Activated naive CD4-positive, alpha-beta T cell treated with anti-CD3 and anti-CD28 coated beads, Interleukin-2, amount 50 U/mL, for 72 hours (primary cell): ENCODE results near the gene MYO18B. TPM values are rescaled to one million over a fixed set of nuclear protein-coding genes. Genes with fewer than 3 reads are reported as not detected.

Source experiments
- ATAC-seq, 2 donors: fragments of 150-1000 bp; cut with Tn5 transposase; 2 replicates each; pipeline ENCODE4 v1.10.0; 2021; ENCODE audit warnings: mild to moderate bottlenecking in 2 of 2, moderate library complexity in 2 of 2
- DNase-seq, 2 donors: peaks; one replicate each; pipeline ENCODE4 v3.0.0; 2021 to 2022; ENCODE audit warnings: low spot score in 2 of 2
- H3K27ac Mint-ChIP-seq, 2 donors: one replicate each; pipeline ENCODE4 v1.8.0; 2022; ENCODE audit warnings: mild to moderate bottlenecking in 2 of 2, mixed read lengths in 2 of 2
- H3K36me3 Mint-ChIP-seq, 2 donors: one replicate each; pipeline ENCODE4 v1.8.0; 2022; ENCODE audit warnings: mixed read lengths in 2 of 2
- H3K9me3 Mint-ChIP-seq, 2 donors: one replicate each; pipeline ENCODE4 v1.8.0; 2022; ENCODE audit warnings: mixed read lengths in 2 of 2
- total RNA-seq, 2 donors: library from RNA; stranded (reverse); gene quantifications; one replicate each; pipeline ENCODE4 v1.2.3, GENCODE V29; 2022

The MYO18B gene
- total RNA-seq, 2 donors from 2014 or later: 0.98 to 5.9 TPM

DNA sequence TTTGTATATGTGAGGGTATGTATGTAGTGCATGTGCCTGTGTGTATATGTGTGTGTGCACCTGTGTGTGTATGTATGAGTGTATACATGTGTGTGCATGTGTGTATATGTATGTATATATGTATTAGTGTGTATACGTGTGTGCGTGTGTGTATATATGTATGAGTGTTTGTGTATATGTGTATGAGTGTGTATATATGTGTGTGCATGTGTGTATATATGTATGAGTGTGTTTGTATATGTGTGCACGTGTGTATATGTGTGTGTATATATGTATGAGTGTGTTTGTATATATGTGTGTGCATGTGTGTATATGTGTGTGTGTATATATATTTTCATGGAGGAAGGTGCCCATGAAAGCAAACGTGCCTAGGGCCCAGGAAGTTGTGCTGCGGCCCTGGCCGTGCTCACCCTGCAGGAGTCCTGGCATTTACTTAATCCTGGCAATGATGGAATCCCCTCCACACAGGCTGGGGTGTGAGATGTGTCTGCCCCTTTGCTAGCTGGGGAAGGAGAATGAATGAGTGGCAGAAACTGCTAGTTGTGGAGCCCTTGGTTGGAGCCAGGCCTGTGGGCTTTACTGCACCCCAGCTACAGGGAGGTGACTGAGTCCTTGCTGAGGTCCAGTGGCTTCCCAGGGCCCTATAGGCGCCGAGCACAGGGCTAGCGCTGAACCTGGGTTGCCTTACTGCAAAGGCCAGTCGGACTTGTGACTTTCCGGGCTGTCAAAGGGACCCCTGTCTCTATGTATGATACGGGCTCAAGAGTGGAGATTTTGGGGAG lies 97.2 kb downstream of the MYO18B start:
- H3K27ac Mint-ChIP-seq: no peak overlapping the region
- no peaks in the 10 kb centered on the region for H3K36me3 Mint-ChIP-seq
- ATAC-seq (no peak), DNase-seq (no peak)
- no peaks in the 10 kb centered on the region for H3K9me3 Mint-ChIP-seq

DNA sequence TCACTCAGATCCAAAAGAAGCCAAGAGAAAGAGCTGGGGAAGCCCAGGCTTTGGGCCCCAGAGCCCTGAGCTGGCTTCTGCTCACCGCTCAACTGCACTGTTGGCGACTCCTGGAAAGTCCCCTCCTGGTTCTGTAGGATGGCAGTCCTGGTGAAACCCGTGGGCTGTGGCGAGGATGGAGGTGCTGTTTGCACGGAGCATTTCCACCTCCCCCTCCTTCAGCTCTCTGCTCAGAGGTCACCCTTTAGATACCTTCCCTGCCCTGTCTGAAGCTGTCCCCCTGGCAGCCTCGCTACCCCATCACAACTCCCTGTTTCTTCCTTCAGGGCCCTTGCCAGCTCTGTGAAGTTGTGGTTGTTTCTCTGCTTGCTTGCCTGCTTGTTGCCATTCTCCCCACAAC lies 97.8 kb downstream of the MYO18B start:
- DNase-seq: no peak
- Mint-ChIP-seq H3K9me3 (no peaks in the 10 kb centered on the region), H3K36me3 (no peaks in the 10 kb centered on the region), H3K27ac (peak overlapping the region in 1 of 2 donors; percentile 2)
- no peak for ATAC-seq

DNA sequence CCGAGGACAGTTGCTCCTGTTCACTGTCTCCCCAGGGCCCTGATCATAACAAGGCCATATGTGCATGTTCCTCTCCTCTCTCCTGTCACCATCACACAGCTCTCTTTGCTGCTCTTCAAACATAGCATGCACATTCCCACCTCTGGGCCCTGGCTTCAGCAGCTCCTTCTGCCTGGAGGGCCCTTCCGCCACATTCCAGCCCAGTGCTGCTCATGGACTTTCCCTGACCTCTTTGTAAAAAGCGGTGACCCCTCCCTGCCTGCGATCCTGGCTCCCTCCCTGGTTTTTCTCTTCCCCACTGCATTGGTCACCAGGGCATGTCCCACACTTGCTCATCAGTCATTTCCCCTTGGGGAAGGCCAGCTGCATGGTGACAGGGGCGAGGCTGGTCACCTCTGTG lies 98.2 kb downstream of the MYO18B start:
- H3K9me3 Mint-ChIP-seq: no peaks in the 10 kb centered on the region
- H3K36me3 Mint-ChIP-seq: no peaks in the 10 kb centered on the region
- no peak for DNase-seq
- H3K27ac Mint-ChIP-seq: peak overlapping the region in 1 of 2 donors; percentile 2
- no peak for ATAC-seq

DNA sequence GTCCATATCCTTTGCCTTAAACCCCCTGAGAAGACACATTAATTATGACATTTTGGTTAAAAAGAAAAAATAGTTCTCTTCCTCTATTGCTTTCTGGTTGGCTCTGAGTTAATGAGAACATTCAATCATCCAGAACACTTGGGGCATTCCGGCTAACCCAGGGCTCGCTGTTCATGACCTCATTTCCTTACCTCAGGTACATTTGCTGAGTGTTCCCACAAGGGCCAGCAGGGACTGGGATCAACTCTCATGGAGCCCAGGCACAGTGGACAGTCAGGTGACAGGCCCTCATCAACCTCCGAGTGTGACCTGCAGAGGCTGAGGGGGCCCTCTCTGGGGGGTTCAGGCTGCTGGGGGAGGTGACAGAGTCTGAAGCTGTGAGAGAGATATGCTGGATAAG lies 98.9 kb downstream of the MYO18B start:
- no peaks in the 10 kb centered on the region for H3K36me3 Mint-ChIP-seq
- no peaks in the 10 kb centered on the region for H3K9me3 Mint-ChIP-seq
- H3K27ac Mint-ChIP-seq: peak overlapping the region in 1 of 2 donors; percentile 31
- DNase-seq: no peak
- no peak for ATAC-seq

DNA sequence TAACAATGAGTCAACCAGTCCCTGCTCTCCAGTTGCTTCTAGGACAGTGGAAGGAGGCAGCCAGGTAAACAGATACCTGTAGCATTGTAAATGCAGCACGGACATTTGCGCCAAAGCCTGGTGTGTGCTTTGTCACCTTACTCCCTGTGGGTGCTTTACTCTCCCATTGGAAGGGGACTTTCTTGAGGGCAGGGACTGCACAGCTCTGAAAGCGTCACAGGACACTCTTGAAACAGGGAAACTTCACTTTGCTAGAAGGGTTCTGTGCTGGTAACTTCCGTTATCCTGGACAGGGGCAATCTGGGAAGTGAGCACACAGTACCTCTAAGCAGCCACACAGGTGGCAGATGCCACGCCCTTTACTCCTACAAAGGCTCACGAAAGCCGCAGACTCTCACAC lies 99.8 kb downstream of the MYO18B start:
- DNase-seq (no peak), ATAC-seq (no peak)
- H3K9me3 Mint-ChIP-seq: no peaks in the 10 kb centered on the region
- H3K27ac Mint-ChIP-seq: no peak overlapping the region
- H3K36me3 Mint-ChIP-seq: no peaks in the 10 kb centered on the region

DNA sequence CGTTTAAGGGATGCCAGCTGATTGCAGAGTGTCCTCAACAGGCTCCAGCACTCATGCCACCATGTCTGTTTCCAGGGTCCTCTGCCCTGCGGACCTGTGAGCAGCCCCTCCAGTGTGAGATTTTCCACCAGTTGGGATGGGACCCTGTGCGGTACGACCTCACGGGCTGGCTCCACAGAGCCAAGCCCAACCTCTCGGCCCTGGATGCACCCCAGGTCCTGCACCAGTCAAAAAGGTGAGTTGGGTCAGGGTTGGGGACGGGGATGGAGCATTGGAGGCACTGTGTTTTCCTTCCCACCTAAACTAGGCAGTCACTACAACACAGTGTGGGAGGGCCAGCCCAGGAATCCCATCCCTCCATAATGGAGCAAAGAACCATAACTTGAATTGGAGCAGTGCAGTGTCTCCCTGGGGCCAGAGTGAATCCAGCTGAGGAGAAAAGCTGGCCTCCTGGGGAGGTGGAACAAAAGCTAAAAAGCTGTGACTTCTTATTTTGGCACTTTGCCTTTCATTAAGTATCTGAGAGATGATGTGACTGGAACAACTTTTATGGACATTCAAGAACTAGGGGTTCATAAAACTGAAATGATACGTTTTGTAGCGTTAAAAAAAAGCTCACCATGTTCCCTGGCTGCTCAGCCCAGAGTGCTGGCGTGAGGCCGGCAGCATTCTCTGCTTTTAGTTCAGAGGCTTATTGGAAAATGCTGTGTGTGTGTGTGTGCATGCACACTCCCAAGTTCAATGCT lies 101.8 kb downstream of the MYO18B start:
- ATAC-seq (no peak), DNase-seq (no peak)
- Mint-ChIP-seq H3K36me3 (no peaks in the 10 kb centered on the region), H3K27ac (peak overlapping the region in 1 of 2 donors; percentile 36), H3K9me3 (no peaks in the 10 kb centered on the region)

DNA sequence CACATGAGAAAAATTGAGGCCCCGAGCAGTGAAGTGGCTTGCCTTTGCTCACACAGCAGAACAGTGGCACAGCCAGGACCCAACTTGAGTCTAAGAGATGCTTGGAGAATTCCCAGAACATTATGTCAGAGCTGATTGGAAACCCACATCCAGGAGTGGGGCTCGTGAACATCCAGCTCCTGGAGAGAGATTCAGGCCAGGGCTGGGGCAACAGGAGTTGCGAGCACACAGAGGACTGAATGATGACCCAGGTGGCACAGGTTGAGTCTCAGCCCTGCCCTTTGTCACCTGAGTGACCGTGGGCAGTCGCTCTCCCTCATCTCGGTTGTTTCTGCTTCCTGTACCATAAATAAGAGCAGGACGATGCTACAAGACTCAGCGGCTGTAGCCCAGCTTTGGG lies 102.6 kb downstream of the MYO18B start:
- DNase-seq (no peak), ATAC-seq (no peak)
- Mint-ChIP-seq H3K36me3 (no peaks in the 10 kb centered on the region), H3K27ac (peak overlapping the region in 1 of 2 donors; percentile 36), H3K9me3 (no peaks in the 10 kb centered on the region)

DNA sequence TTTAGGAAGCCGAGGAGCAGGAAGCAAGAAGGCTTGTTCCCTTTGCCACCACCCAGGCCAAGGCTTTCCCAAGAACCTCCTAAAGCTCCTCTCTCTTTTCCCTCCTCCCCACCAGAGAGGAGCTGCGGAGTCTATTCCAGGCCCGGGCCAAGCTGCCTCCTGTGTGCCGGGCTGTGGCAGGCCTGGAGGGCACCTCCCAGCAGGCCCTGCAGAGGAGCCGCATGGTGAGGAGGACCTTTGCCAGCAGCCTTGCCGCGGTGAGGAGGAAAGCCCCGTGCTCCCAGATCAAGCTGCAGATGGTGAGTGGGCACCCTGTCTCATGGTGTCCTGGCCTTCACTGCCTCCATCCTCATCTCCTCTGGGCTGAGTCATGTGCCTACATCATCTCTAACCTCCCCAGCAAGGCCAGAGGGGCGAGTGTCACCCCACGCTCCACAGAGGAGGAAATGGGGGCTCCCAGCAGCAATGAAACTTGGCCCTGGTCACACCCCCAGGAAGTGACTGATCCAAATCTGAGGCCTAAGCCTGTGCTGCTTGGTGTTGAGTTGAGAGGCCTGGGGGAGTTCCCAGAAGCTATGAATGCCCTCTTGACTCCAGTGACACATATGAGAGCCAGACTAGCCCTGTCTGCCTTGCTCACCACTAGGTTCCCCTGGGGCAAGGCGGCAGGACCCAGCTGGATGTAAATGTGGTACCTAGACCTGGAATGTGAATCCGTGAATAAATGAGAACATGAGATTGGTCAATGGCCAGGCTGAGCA lies 104.2 kb downstream of the MYO18B start:
- peak in 1 of 2 donors; percentile 16 for DNase-seq
- no peaks in the 10 kb centered on the region for H3K36me3 Mint-ChIP-seq
- no peaks in the 10 kb centered on the region for H3K9me3 Mint-ChIP-seq
- ATAC-seq: peak; percentile 87 to 90
- no peak overlapping the region for H3K27ac Mint-ChIP-seq

DNA sequence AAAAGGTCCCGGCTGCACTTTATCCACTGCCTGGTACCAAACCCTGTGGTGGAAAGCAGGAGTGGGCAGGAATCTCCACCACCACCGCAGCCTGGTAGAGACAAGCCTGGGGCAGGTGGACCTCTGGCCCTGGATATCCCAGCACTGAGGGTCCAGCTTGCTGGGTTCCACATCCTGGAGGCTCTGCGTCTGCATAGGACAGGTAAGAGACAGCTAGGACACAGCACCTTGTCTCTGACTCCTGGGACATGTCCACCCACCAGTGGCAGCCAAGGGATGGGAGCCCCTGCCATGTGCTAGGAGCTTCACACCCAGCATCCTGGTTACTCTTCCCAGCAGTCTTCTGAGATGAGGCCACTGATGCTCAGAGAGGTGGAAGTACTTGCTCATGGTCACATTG lies 105.5 kb downstream of the MYO18B start:
- Mint-ChIP-seq H3K36me3 (no peaks in the 10 kb centered on the region), H3K9me3 (no peaks in the 10 kb centered on the region)
- ATAC-seq: no peak

DNA sequence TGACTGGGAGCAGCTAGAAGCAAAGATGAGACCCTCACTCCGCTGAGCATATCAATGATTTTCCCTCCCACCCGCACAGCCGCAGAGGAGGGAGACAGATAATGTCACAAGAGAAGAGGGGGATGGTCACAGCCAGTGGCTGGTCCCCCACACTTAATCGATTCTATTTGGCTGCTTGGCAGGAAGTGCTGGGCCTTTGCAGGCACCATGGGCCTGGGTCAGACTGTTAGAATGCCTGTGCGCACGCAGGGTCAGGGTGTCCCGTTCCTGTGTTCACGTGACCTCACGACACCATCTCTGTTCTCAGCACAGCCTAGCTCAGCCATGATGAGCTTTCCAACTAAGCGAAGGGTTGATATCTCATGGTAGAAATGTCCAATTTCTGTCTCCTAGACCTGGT lies 107.0 kb downstream of the MYO18B start:
- no peak for DNase-seq
- no peak for ATAC-seq
- H3K36me3 Mint-ChIP-seq: no peaks in the 10 kb centered on the region
- no peak overlapping the region for H3K27ac Mint-ChIP-seq
- H3K9me3 Mint-ChIP-seq: no peaks in the 10 kb centered on the region

More for the DNA sequence above, 105.5 kb downstream of the MYO18B start:
- DNase-seq: no peak
- H3K27ac Mint-ChIP-seq: no peak overlapping the region

DNA sequence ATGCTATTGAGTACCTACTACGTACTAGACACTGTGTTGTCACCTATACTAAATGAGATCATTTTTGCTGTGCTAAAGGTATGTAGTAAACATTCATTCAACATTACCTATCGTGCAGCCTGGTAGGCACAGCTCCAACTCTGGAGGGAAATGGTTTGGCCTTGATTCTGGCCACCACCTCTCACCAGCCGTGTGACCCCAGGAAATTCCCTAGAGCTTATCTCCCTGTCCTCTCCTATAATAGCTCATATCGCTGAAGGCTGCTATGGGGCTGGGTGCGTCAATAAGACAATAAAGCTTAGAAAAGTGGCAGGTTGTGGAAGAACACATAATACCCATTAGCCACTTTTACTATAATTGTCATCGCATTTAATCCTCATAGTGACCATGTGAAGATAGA lies 107.5 kb downstream of the MYO18B start:
- DNase-seq: no peak
- H3K36me3 Mint-ChIP-seq: no peaks in the 10 kb centered on the region
- ATAC-seq: no peak
- peak overlapping the region in 1 of 2 donors; percentile 34 for H3K27ac Mint-ChIP-seq
- no peaks in the 10 kb centered on the region for H3K9me3 Mint-ChIP-seq

DNA sequence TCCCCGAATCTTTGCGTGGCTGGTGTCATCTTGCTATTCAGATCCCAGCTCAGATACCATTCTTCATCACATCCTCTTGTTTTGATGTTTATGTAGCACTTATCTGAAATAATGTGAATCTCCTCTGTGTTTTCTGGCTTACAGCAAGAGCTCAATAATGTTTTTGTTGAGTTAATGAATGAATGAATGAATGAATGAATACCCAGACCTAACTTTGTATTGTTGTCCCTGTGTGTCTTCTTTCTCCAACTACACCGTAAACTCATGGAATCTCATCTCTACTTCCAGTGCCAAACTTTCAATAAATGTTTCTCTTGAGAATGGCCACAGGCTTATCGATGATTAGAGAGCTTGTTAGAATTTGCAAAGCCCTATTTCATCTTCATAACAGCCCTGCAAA lies 110.2 kb downstream of the MYO18B start:
- no peak overlapping the region for H3K27ac Mint-ChIP-seq
- ATAC-seq (no peak), DNase-seq (no peak)
- H3K36me3 Mint-ChIP-seq: no peaks in the 10 kb centered on the region
- no peaks in the 10 kb centered on the region for H3K9me3 Mint-ChIP-seq

DNA sequence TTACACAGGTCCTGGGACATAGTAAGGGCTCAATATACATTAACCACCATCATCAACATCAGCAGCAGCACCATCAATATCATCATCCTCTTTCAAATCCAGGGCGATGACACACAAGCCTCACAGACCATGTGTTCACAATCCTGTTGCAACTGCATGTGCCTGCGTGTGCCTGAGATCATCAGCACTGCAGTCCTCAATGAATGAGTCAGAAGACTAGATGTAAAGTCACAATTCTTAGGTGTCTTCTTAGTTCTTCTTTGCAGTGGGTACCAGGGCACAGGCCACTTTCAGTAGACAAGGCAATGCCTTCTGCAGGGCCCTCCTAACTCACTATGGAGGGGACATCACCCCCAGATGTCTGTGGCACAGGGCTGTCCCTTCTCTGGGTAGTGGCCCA lies 111.1 kb downstream of the MYO18B start:
- ATAC-seq (peak; percentile 33 to 57), DNase-seq (no peak)
- Mint-ChIP-seq H3K36me3 (no peaks in the 10 kb centered on the region), H3K27ac (no peak overlapping the region), H3K9me3 (no peaks in the 10 kb centered on the region)

DNA sequence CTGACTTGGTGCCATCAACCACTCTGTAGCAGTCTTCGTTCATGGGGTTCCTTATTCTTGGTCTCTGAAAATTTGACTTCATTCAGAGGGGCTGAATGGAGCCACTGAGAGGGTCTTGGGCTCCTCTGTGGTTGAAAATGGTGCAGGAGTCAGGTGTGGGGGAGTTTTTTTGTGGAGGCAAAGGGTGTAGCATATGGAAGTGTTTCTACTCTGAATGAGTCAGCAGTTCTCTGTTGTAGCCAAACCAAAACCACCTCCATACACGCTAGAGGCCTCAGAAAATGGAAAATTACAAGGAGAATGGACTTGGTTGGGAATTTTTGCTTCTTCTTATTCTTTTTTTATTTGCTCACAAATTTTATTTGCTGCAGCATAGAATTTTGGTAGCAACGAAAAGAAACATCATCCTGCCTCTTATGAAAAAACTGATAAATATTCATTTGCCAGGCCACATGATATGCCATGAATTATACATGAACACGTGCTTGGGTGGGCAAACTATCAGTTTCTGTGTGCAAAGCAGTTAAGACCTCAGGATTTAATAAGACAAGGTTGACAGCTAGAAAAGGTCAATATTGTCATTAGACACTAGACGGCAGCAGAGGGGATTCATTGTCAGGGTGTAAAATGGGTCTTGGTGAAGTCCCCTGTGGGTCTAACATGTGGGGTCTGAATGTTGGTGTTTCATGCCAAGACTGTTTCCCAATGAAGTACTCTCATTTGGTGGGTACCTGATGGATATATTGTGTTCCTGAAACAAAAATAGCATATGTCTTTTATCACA lies 111.7 kb downstream of the MYO18B start:
- ATAC-seq (no peak), DNase-seq (no peak)
- Mint-ChIP-seq H3K9me3 (no peaks in the 10 kb centered on the region), H3K27ac (no peak overlapping the region), H3K36me3 (no peaks in the 10 kb centered on the region)

DNA sequence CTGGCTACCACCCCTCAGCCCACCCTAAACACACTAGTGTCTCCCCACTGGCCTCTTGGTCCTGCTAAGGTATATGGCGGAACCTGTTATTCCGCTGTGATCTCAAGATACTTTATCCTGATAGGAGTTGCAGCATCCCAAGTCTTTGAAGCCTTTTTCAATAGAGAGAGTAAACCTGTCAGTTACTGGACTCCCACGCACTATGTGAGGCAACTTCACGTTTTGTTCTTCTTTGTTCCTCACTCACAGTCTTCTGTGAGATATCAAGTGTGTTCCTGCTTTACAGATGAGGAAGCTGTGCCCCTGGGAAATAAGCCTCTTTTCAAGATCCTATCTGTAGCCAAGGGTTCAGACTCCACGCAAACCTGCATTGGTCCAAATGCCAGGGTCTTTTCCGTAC lies 127.8 kb downstream of the MYO18B start:
- no peak overlapping the region for H3K27ac Mint-ChIP-seq

DNA sequence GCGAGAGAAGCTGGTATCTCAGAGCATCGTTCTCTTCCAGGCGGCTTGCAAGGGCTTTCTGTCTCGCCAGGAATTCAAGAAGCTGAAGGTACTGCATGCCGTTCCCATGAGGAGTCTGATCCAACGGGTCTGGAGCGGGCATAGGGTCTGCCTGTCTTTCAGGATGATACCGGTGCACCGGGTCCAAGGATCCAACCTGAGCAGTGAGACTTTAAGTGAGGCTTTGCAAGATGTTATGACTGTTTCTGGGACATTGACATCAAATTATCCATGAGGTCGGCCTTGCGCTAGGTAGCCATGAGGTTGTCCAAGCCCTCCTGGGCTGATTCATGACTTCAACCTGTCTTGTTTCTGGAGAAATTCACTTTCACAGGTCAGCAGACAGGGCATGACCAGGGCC lies 132.3 kb downstream of the MYO18B start:
- ATAC-seq (no peak), DNase-seq (no peak)
- Mint-ChIP-seq H3K27ac (no peak overlapping the region), H3K9me3 (no peaks in the 10 kb centered on the region), H3K36me3 (no peaks in the 10 kb centered on the region)

More for the DNA sequence above, 127.8 kb downstream of the MYO18B start:
- no peak for DNase-seq
- no peak for ATAC-seq
- Mint-ChIP-seq H3K9me3 (no peaks in the 10 kb centered on the region), H3K36me3 (no peaks in the 10 kb centered on the region)
